ENCODE measurements around the gene NACA.

NACA gene

GRCh38 chr12:56679883-56680575 lies 45.1 kb downstream of the NACA start:
- no peak overlapping the region for H3K4me2 ChIP-seq (ENCODE audit: low read depth, low read length, poor library complexity, severe bottlenecking)
- H3K79me2 ChIP-seq (ENCODE audit: insufficient read depth, low read length), result peaks cover 100% of the 10 kb centered on the region
- no peaks in the 10 kb centered on the region for H3K9me2 ChIP-seq (replicated peaks; ENCODE audit: insufficient read depth, low read length)
- H3K27ac ChIP-seq (ENCODE audit: low read depth, low read length), result no peak overlapping the region
- peaks cover 10% of the 10 kb centered on the region for H3K36me3 ChIP-seq (ENCODE audit: low read length)
- peaks cover 23% of the 10 kb centered on the region for H4K20me1 ChIP-seq (ENCODE audit: low read depth, low read length)
- H3K4me3 ChIP-seq (ENCODE audit: insufficient read depth, low read length, poor library complexity, severe bottlenecking), result no peak overlapping the region
- H3K27me3 ChIP-seq (ENCODE audit: low read length), result no peaks in the 10 kb centered on the region
- H2AFZ ChIP-seq (ENCODE audit: low read depth, low read length, severe bottlenecking), result no peak overlapping the region
- H3K9ac ChIP-seq (ENCODE audit: low read length), result no peak overlapping the region
- H3K9me3 ChIP-seq (ENCODE audit: insufficient read depth, low read length), result no peaks in the 10 kb centered on the region
- TF ChIP-seq EZH2phosphoT487 (conservative IDR thresholded peaks at IDR 0.05; ENCODE audit: low read length) (no peak), CTCF (IDR thresholded peaks at IDR 0.05; ENCODE audit: insufficient read depth, low read length, poor library complexity, severe bottlenecking) (no peak)
- peaks cover 24% of the 10 kb centered on the region; the same call in 1 of the 2 replicates for H3F3A ChIP-seq (ENCODE audit: insufficient read depth)

- Histone ChIP-seq H4K20me1 (ENCODE audit: low read depth, low read length) (peaks cover 17% of the 10 kb centered on the region; the same call in 1 of the 2 replicates), H3K27ac (ENCODE audit: low read depth, low read length) (no peak overlapping the region), H3K9ac (ENCODE audit: low read length) (no peak overlapping the region), H3K9me2 (replicated peaks; ENCODE audit: insufficient read depth, low read length) (no peaks in the 10 kb centered on the region), H3K79me2 (ENCODE audit: insufficient read depth, low read length) (peaks cover 96% of the 10 kb centered on the region), H3F3A (ENCODE audit: insufficient read depth) (peaks cover 13% of the 10 kb centered on the region; the same call in 1 of the 2 replicates), H3K27me3 (ENCODE audit: low read length) (no peaks in the 10 kb centered on the region), H3K9me3 (ENCODE audit: insufficient read depth, low read length) (no peaks in the 10 kb centered on the region), H2AFZ (ENCODE audit: low read depth, low read length, severe bottlenecking) (no peak overlapping the region), H3K4me2 (ENCODE audit: low read depth, low read length, poor library complexity, severe bottlenecking) (no peak overlapping the region), H3K36me3 (ENCODE audit: low read length) (peaks cover 8% of the 10 kb centered on the region; the same call in 1 of the 2 replicates), H3K4me3 (ENCODE audit: insufficient read depth, low read length, poor library complexity, severe bottlenecking) (no peak overlapping the region)
- TF ChIP-seq EZH2phosphoT487 (conservative IDR thresholded peaks at IDR 0.05; ENCODE audit: low read length), result no peak
- TF ChIP-seq CTCF (IDR thresholded peaks at IDR 0.05; ENCODE audit: insufficient read depth, low read length, poor library complexity, severe bottlenecking), result no peak
Observed at GRCh38 chr12:56678852-56679251, 46.2 kb downstream of the NACA start.

GRCh38 chr12:56677680-56678079 lies 47.4 kb downstream of the NACA start:
- TF ChIP-seq EZH2phosphoT487 (conservative IDR thresholded peaks at IDR 0.05; ENCODE audit: low read length), result no peak
- no peak for TF ChIP-seq CTCF (IDR thresholded peaks at IDR 0.05; ENCODE audit: insufficient read depth, low read length, poor library complexity, severe bottlenecking)
- no peak overlapping the region for H3K9ac ChIP-seq (ENCODE audit: low read length)
- H3K4me2 ChIP-seq (ENCODE audit: low read depth, low read length, poor library complexity, severe bottlenecking), result no peak overlapping the region
- no peaks in the 10 kb centered on the region for H3K27me3 ChIP-seq (ENCODE audit: low read length)
- peaks cover 19% of the 10 kb centered on the region for H4K20me1 ChIP-seq (ENCODE audit: low read depth, low read length)
- H3K36me3 ChIP-seq (ENCODE audit: low read length), result peaks cover 12% of the 10 kb centered on the region
- H3K9me2 ChIP-seq (replicated peaks; ENCODE audit: insufficient read depth, low read length), result no peaks in the 10 kb centered on the region
- H3K9me3 ChIP-seq (ENCODE audit: insufficient read depth, low read length), result no peaks in the 10 kb centered on the region
- H2AFZ ChIP-seq (ENCODE audit: low read depth, low read length, severe bottlenecking), result no peak overlapping the region
- peaks cover 17% of the 10 kb centered on the region for H3F3A ChIP-seq (ENCODE audit: insufficient read depth)
- no peak overlapping the region for H3K27ac ChIP-seq (ENCODE audit: low read depth, low read length)
- H3K4me3 ChIP-seq (ENCODE audit: insufficient read depth, low read length, poor library complexity, severe bottlenecking), result no peak overlapping the region
- peaks cover 94% of the 10 kb centered on the region for H3K79me2 ChIP-seq (ENCODE audit: insufficient read depth, low read length)

Measured in SU-DHL-6 (cell line).